Hepatic stellate cell (primary cell): ENCODE data around the gene EMC1.
A peak's percentile ranks its signal among the peaks of the same experiment; 100 is the strongest.
"Not testable (repeated sequence)": the region's sequence is repeated elsewhere in the genome, so short reads cannot be mapped to it uniquely, and the experiment has no call there.

Source experiments
- DNase-seq: peaks from one replicate; pipeline ENCODE4 v3.0.0; 2011; ENCODE audit warnings: low spot score

Gene EMC1

GRCh38 chr1:19251305-19252196 lies at the start of gene EMC1, which contains the start of gene MRTO4:
Gene EMC1 (minus strand): TSS chr1:19251524. CDS start chr1:19251509, 15 bp downstream.
Gene MRTO4 (plus strand): TSS chr1:19251805. CDS start chr1:19251836, 31 bp downstream.
- peak; percentile 95 for DNase-seq

DNA sequence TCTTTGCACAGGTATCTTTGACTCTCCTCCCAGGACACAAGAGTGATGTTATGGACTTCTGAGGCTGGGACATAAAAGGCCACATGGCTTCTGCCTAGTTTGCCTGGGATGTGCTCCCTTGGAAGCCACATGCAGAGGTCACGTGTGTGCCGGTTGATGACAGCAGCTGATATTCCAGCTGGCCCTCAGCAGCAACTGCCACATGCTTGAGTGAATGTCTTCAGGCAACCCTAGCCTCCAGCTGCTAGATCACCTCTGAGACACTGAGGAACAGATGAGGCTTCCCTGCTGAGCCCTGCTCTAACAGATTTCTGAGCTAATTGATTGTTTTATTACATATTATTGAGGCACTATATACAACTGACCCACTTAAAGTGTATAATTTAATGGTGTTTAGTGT lies 48.9 kb upstream of the EMC1 start:
- DNase-seq, result no peak

DNA sequence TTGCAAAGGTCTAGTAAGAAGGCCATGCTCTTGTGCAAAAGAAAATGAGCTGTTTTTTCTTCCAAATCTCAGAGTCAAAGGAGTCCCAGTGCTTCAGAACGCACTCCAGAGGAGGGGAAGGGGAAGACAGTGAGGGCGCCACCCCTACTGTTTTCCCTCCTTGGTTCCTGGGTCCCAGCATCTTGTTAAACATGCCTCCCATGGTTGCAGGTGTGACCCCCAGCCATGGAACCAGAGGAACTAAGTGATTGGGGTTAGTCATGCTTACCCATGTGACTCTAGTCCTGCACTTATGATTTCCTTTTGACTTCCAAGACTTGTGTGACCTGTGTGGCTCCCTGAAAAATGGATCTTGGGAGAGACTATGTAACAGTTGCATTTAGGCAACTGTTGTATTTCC lies 43.3 kb upstream of the EMC1 start:
- no peak for DNase-seq

DNA sequence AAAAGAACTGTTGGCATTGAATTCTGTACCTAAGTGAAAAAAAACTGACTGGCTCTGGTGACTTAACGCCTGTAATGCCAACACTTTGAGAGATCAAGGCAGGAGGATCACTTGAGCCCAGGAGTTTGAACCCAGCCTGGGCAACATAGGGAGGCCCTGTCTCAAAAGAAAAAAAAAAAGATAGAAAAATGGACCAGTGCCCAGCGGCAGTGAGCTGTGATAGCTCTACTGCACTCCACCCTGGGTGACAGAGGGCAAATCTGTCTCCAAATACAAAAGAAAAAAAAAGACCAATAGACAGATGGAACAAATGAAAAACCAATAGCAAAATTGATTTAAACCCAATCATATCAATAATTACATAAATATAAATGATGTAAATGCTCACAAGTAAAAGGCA lies 37.9 kb upstream of the EMC1 start:
- DNase-seq, result no peak

DNA sequence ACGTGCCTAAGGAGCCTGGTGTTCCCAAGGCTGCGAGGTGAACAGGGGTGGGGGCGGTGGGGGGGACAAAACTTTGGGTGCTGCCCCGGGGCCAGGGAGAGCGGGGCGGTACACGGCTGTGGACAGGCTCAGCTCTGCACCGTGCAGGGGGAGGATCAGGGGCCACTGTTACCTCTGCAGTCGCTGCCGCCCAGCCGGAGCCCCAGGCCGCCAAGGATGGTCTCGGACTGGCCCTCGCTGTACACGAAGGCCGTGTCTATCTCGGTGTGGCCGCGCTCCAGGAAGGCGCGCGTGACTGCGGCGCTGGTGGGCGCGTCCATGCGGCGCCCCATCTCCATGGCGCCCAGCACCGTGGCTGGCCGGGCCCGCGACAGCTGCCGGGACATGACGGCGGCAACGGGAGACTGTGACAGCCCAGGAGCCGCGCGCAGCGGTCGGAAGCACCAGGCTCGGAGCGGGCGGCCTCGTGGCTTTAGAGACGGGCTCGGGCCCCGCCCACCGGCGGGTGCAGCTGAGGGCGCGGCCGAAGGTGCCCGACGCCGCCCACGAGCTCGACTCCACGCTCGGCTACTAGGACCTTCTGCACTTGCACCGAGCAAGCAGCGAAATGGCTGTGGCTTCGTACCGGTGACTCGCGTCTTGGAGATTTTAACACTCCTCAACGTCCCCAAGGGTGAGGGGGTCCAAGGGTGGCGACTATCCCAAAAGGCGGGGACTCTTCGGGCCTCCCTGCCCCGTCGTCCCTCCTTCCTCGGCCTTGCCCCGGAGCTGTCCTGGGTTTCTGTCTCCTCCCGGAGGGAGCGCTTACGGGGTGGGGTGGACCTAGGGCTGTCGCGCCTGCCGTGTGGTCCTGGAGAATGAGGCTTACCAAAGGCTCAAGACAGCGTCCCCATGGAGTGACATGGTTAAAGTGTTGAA lies 37.3 kb upstream of the EMC1 start, which contains the start of gene AKR7A3:
TSS of gene AKR7A3 (minus strand) at position 447 of the 918 bp plus-strand sequence. CDS start at position 386, 61 bp downstream.
- DNase-seq, result peak; percentile 64

GRCh38 chr1:19287436-19288185 lies 36.3 kb upstream of the EMC1 start:
- no peak for DNase-seq

DNA sequence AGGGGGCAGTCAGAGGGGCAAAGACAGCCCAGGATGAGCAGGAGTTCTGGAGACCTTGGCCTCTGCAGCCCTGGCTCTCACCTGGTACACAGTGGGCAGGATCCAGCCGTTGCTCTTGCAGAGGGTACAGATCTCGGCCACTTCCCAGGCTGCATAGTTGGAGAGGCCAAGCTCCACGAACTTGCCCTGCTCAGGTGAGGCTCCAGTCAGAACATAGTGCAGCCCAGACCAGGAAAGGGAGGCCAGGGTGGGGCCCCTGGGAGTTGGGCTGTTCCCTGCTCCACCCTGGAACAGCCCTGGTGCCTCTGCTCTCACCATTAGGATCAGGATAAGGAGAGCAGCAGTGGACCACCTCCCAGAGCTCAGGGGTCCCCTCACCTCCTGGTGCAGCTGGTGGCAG lies 34.5 kb upstream of the EMC1 start:
- DNase-seq, result not testable (repeated sequence)

DNA sequence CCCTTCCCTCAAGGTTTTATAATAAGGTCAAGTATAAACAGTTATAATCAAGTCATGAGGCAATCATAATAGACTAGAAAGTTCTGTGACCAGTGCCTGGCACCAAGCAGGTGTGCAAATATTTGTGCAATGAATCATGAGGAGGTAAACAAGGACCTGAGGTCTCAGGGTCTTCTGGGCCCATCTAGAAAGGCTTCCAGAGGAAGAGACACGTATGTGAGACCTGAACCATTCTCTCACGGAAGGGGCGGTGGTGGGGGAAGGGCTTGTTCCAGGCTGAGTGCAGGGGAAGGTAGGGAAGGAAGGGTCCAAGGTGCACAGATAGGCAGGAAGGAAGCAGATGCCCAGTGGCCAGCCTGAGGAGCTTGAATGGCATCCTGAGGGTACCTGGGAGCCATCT lies 34.0 kb upstream of the EMC1 start:
- DNase-seq, result not testable (repeated sequence)

DNA sequence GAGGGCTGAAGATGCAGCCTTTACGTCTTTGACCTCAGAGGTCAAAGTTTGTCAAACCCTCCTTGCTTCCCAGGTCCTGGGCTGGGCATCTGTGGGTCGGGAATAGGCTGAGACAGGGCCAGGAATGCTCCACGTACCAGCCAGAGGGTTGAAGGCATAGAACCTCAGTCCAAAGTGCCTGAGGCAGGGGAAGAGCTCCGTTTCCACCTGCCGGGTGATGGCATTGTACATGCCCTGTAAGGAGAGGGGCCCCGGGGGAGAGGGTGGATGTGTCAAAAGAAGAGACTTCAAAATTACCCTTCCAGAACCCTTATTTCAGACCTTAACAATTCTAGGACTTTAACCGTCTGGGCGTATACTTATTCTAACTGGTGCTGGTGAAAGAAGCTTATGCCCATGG lies 33.6 kb upstream of the EMC1 start:
- DNase-seq, result no peak

DNA sequence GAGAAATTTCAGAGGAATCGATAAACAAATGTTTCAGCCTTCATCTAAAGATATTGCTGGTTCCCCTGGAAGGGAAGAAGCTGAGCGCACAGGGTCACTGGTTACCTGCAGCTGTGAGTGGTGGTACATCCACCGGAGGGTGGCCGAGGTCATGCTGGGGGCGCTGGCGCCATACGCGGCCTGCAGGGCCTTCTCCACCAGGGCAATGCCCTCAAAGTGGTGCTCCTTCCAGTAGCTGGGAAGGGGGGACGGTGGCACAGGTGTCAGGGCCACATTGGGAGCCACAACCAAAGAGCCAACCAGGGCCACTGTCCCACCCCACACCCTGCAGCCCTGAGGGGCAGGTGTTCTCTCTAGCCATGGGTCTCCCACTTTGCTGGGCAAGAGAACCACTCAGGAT lies 32.6 kb upstream of the EMC1 start:
- DNase-seq, result no peak

- no peak for DNase-seq
These were observed 23.3 kb upstream of the EMC1 start for GRCh38 chr1:19274636-19275035.

GRCh38 chr1:19273844-19274531 lies 22.7 kb upstream of the EMC1 start:
- DNase-seq, result not testable (repeated sequence)

- no peak for DNase-seq
These were observed 22.0 kb upstream of the EMC1 start for GRCh38 chr1:19273106-19273843.

DNA sequence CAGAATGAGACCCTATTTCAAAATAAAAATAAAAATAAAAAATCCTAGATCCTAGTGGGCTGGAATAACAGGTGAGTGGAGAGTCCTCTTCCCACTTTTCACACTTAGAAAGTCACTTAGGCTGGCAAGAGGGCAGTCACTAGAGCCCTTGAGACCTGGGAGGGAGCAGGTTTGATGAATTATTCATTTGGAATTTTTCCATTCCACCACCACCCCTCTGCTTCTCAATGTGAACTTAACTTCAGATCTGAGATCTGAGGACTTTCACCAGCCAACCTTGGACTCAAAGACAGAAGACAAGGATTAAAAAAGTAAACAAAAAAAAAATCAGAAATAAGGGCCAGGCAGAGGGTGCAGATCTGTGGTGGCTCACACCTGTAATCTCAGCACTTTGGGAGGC lies 20.7 kb upstream of the EMC1 start:
- DNase-seq, result no peak

DNA sequence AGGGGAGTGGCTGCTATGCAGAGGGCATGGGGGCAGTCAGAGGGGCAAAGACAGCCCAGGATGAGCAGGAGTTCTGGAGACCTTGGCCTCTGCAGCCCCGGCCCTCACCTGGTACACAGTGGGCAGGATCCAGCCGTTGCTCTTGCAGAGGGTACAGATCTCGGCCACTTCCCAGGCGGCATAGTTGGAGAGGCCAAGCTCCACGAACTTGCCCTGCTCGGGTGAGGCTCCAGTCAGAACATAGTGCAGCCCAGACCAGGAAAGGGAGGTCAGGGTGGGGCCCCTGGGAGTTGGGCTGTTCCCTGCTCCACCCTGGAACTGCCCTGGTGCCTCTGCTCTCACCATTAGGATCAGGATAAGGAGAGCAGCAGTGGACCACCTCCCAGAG lies 19.0 kb upstream of the EMC1 start:
- not testable (repeated sequence) for DNase-seq

GRCh38 chr1:19269427-19270342 lies 18.4 kb upstream of the EMC1 start:
- DNase-seq, result not testable (repeated sequence)

GRCh38 chr1:19268445-19268844 lies 17.1 kb upstream of the EMC1 start:
- DNase-seq, result no peak

DNA sequence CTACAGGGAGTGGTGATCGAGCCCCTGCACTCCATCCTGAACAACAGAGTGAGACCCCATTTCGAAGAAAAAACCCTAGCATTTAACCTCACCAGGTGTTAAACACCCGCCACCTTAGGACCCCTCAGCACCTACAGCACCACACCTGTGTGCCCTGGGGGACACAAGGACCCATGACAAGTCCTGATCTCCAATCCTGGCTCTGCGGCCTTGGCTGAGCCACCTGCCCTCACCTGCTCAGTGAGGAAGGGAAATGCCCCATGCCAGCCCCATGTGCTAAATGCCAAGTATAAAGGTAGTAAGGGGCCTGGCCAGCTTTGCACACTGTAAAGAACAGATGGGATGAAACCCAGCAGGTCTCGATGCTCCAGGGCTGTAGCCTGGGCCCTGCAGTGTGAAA lies 11.4 kb upstream of the EMC1 start:
- no peak for DNase-seq

DNA sequence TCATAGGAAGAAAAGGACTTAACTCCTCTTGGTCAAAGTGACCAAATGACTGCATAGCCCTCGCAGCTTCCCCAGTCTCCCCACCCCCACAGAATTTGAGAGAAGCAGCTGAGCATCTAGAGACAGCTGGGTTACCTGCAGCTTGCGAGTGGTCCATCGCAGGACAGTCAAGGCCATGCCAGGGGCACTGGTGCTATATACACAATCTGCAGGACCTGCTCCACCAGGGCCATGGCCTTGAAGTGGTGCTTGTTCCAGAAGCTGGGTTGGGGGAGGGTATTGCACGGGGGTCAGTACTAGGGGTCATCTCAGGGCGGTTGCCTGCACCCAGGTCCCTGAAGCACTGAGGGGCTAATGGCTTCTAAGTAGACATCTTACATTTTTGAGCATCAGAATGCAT lies 10.7 kb upstream of the EMC1 start:
- no peak for DNase-seq
